Measurements from ENCODE around the gene NKRF. TPM values are rescaled to one million over a fixed set of nuclear protein-coding genes. Genes with fewer than 3 reads are reported as not detected.
A peak's percentile ranks its signal among the peaks of the same experiment; 100 is the strongest.

NKRF gene
- total and polyA plus RNA-seq, 9 of the 15 experiments (the other 6 are each of a cell fraction or from before 2014, with no cell fraction given), result 8.9 to 31.9 (median 19.0) TPM

DNA sequence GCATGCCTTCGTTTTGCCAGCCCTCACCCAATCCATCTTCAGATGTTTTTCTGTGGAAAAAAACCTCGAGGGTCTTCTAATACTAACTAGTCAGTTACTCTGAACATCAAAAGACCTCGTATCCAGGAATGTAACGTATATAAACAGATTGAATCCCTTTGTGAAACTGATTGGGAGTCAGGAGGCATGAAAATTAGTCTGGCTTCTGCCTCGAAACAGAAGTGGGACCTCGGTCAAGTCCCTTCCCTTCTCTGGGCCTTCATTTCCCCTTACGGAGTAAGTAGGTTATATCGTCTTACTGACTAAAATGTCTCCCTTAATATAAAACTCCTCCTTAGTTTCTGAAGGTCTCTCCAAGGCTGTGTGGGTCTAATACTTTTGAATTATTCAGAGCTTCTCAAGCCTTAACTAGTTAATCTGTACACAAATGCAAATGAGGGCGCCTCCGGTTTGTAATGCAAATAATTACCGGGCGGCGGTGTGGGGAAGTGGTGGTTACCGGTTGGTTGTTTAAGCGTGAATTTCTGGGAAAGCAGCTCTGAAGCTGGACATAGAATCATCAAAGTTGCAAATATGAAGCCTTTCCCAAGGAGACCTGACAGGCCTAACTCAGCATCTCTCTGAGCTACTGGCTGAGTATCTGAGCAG, 11.4 kb upstream of the NKRF start:
- no peak for DNase-seq (ENCODE audit: extremely low read depth in 1 of 4, low spot score in 3 of 4)

More for the DNA sequence above, 11.4 kb upstream of the NKRF start:
- no peaks in the 10 kb centered on the region for H3K36me3 ChIP-seq (ENCODE audit: control insufficient read depth, insufficient read depth, low read length)
- H3K9ac ChIP-seq (ENCODE audit: insufficient read depth in 1 of 2, low read depth in 2 of 2, low read length in 2 of 2), result no peak overlapping the region
- no peaks in the 10 kb centered on the region for H3K9me1 ChIP-seq (ENCODE audit: control insufficient read depth, insufficient read depth, low read length)
- ATAC-seq (no peak), FAIRE-seq (no peak)
- H3K9me3 ChIP-seq (replicated peaks; ENCODE audit: control insufficient read depth, insufficient read depth, low read depth, low read length), result no peaks in the 10 kb centered on the region
- no peak overlapping the region for H3K27ac ChIP-seq (ENCODE audit: extremely low read depth, low read depth, low read length)
- no peaks in the 10 kb centered on the region for H3K27me3 ChIP-seq (ENCODE audit: control insufficient read depth in 2 of 2, insufficient read depth in 2 of 2, low read length in 2 of 2)
- TF ChIP-seq U2AF1 (optimal IDR thresholded peaks at IDR 0.05; ENCODE audit: low read depth, low read length) (no peak), ZNF586 (CRISPR knock-in tag; conservative IDR thresholded peaks at IDR 0.05) (no peak), IRF9 (tag; IDR thresholded peaks at IDR 0.05) (no peak), BACH1 (tag; IDR thresholded peaks at IDR 0.05) (no peak), ZNF764 (CRISPR knock-in tag; IDR thresholded peaks at IDR 0.05; ENCODE audit: low read depth) (no peak), KLF16 (IDR thresholded peaks at IDR 0.05) (no peak), POLR2B (IDR thresholded peaks at IDR 0.05; ENCODE audit: low read depth, partially characterized antibody) (no peak), JUN (IDR thresholded peaks at IDR 0.05; ENCODE audit: borderline replicate concordance, low read depth, low read length) (no peak), JUN (CRISPR knock-in tag; IDR thresholded peaks at IDR 0.05; ENCODE audit: borderline replicate concordance) (no peak)
- intact Hi-C loops (cut with micrococcal nuclease), result no loop called here
- BruUV-seq (replicated peaks), result TSS peak; percentile 45
- H2AFZ ChIP-seq (ENCODE audit: low read depth, low read length), result no peak overlapping the region
- no peaks in the 10 kb centered on the region for H3K4me1 ChIP-seq (replicated peaks in 1 of 2; ENCODE audit: control insufficient read depth in 2 of 2, insufficient read depth in 2 of 2, low read length in 2 of 2)
- H4K20me1 ChIP-seq (replicated peaks; ENCODE audit: control insufficient read depth, insufficient read depth, low read length), result no peaks in the 10 kb centered on the region
- ChIA-PET POLR2A (interaction anchor here (0.6 to 1.0 kb wide), 2 partner anchors 43 to 57 kb away, joined by 5 read pairs; no protein-coding TSS in a partner anchor), CTCF (ENCODE audit: low intra/inter-chr PET ratio) (interaction anchor here (0.6 kb wide), 2 partner anchors 108 to 504 kb away, joined by 3 to 6 read pairs; no protein-coding TSS in a partner anchor)
- H3K4me2 ChIP-seq (ENCODE audit: insufficient read depth, low read length), result no peak overlapping the region
- WGBS (ENCODE audit: insufficient coverage, low coverage, missing lambda C conversion rate), result 51% methylated on average over 15 of the region's 15 CpGs
- H3K4me3 ChIP-seq, result no peak overlapping the region
- in situ Hi-C loops (cut with MboI), result no loop called here
- no peaks in the 10 kb centered on the region for H3K79me2 ChIP-seq (ENCODE audit: control insufficient read depth, insufficient read depth, low read length)
